Body of pancreas (tissue), 4 donors: ENCODE data around the gene MYO18B. TPM values are rescaled to one million over a fixed set of nuclear protein-coding genes. Genes with fewer than 3 reads are reported as not detected.
A peak's percentile ranks its signal among the peaks of the same experiment; 100 is the strongest.

Experiments
- ATAC-seq: fragments of 150-250 bp; one replicate; pipeline ENCODE4 v1.9.1; 2016
- DNase-seq, 4 donors: peaks; one replicate each; pipeline ENCODE4 v3.0.0-alpha.2; 2019
- H3K27ac ChIP-seq, 4 donors: fragments of 200-600 bp; sonication (generic); 1 replicate in 3 of 4; 2 replicates in 1 of 4; pipeline versions ENCODE4 v1.5.1 to v1.6.1; 2016 to 2019; ENCODE audit warnings: mild to moderate bottlenecking in 1 of 4, mixed read lengths in 1 of 4, moderate library complexity in 1 of 4
- H3K27me3 ChIP-seq, 2 donors: fragments of 200-600 bp; sonication (generic); one replicate each; pipeline ENCODE4 v1.6.0; 2016; ENCODE audit warnings: mild to moderate bottlenecking in 1 of 2
- H3K36me3 ChIP-seq, 2 donors: fragments of 200-600 bp; sonication (generic); replicated peaks in 1 of 2; 2 replicates each; pipeline ENCODE4 v1.5.1; 2016; ENCODE audit warnings: low read depth in 2 of 2; ENCODE audit not compliant: insufficient read depth in 1 of 2
- H3K4me1 ChIP-seq: fragments of 200-600 bp; sonication (generic); one replicate; pipeline ENCODE4 v1.6.0; 2016
- H3K4me3 ChIP-seq, 2 donors: fragments of 200-600 bp; sonication (generic); 1 replicate in 1 of 2; 2 replicates in 1 of 2; pipeline ENCODE4 v1.5.1; 2016 to 2019
- H3K9me3 ChIP-seq, 3 donors: fragments of 200-600 bp; sonication (generic); 1 replicate in 2 of 3; 2 replicates in 1 of 3; pipeline ENCODE4 v1.5.1; 2016
- CTCF ChIP-seq, 7 experiments: fragments of 450-650 bp in 4 of 7; fragments of 200-600 bp in 3 of 7; sonication (generic) in 3 of 7; IDR thresholded peaks; one replicate each; pipeline ENCODE4 v1.5.1; 2016 to 2019; ENCODE audit warnings: antibody characterized with exemption in 7 of 7
- POLR2A ChIP-seq, 3 donors: fragments of 450-650 bp; IDR thresholded peaks; one replicate each; pipeline ENCODE4 v1.6.1; 2016; ENCODE audit warnings: antibody characterized with exemption in 3 of 3, mild to moderate bottlenecking in 2 of 3
- WGBS, 2 donors: methylation state at CpG; one replicate each; pipeline ENCODE4 v1.1.5; 2017; 5-methylcytosine and 5-hydroxymethylcytosine counted together
- intact Hi-C: fragments of 100-400 bp; cut with DNase I; formaldehyde crosslinking; loops from one replicate; pipeline ENCODE4 v1.15.1; 2023
- total RNA-seq, 2 donors: library from RNA; depleted of rRNA; stranded (reverse); fragments of >200 nt; gene quantifications; one replicate each; pipeline ENCODE4 v1.1.0, GENCODE V29; 2016

Gene MYO18B
- total RNA-seq, 2 donors from 2014 or later, result 1.3 TPM; not detected in 1

- no peaks in the 10 kb centered on the region for H3K27me3 ChIP-seq
- WGBS, 2 donors, result 48 to 68% methylated on average over 2 of the region's 2 CpGs
- H3K36me3 ChIP-seq, result no peaks in the 10 kb centered on the region
- TF ChIP-seq CTCF (IDR thresholded peaks at IDR 0.05) (no peak), POLR2A (IDR thresholded peaks at IDR 0.05) (no peak)
- H3K4me1 ChIP-seq, result peaks cover 9% of the 10 kb centered on the region
- H3K9me3 ChIP-seq, result no peaks in the 10 kb centered on the region
- no peak overlapping the region for H3K27ac ChIP-seq
- DNase-seq (no peak), ATAC-seq (no peak)
- intact Hi-C loops, result no loop called here
- H3K4me3 ChIP-seq, result no peak overlapping the region
Measured at GRCh38 chr22:25853078-25853477, 111.1 kb downstream of the MYO18B start.

- Histone ChIP-seq H3K36me3 (no peaks in the 10 kb centered on the region), H3K4me1 (peaks cover 9% of the 10 kb centered on the region), H3K4me3 (no peak overlapping the region), H3K9me3 (no peaks in the 10 kb centered on the region), H3K27ac (no peak overlapping the region), H3K27me3 (no peaks in the 10 kb centered on the region)
- 38 to 42% methylated on average over 5 of the region's 5 CpGs for WGBS, 2 donors
- ATAC-seq, result no peak
- no peak for DNase-seq
- peak in 1 of 7 experiments; percentile 10 for TF ChIP-seq CTCF (IDR thresholded peaks at IDR 0.05)
- TF ChIP-seq POLR2A (IDR thresholded peaks at IDR 0.05), result no peak
- intact Hi-C loops, result no loop called here
Measured at GRCh38 chr22:25853501-25854284, 111.7 kb downstream of the MYO18B start.

GRCh38 chr22:25869771-25870170, 127.8 kb downstream of the MYO18B start:
- Histone ChIP-seq H3K9me3 (no peaks in the 10 kb centered on the region), H3K27me3 (no peaks in the 10 kb centered on the region), H3K36me3 (no peaks in the 10 kb centered on the region), H3K4me1 (no peaks in the 10 kb centered on the region), H3K4me3 (no peak overlapping the region), H3K27ac (no peak overlapping the region)
- 71 to 76% methylated on average over 6 of the region's 6 CpGs for WGBS, 2 donors
- no peak for DNase-seq
- TF ChIP-seq POLR2A (IDR thresholded peaks at IDR 0.05), result no peak
- intact Hi-C loops, result no loop called here
- ATAC-seq, result no peak

- Histone ChIP-seq H3K36me3 (no peaks in the 10 kb centered on the region), H3K4me1 (no peaks in the 10 kb centered on the region), H3K9me3 (no peaks in the 10 kb centered on the region), H3K27me3 (no peaks in the 10 kb centered on the region), H3K4me3 (no peak overlapping the region), H3K27ac (no peak overlapping the region)
- no peak for TF ChIP-seq POLR2A (IDR thresholded peaks at IDR 0.05)
- DNase-seq, result no peak
- intact Hi-C loops, result no loop called here
- 80 to 84% methylated on average over 8 to 11 of the region's 11 CpGs for WGBS, 2 donors
- ATAC-seq, result no peak
Measured at GRCh38 chr22:25874327-25874726, 132.3 kb downstream of the MYO18B start.

GRCh38 chr22:25875461-25875860, 133.5 kb downstream of the MYO18B start:
- TF ChIP-seq POLR2A (IDR thresholded peaks at IDR 0.05), result no peak
- no peak for TF ChIP-seq CTCF (IDR thresholded peaks at IDR 0.05)

GRCh38 chr22:25876871-25877270, 134.9 kb downstream of the MYO18B start:
- 47 to 67% methylated on average over 4 of the region's 4 CpGs for WGBS, 2 donors
- H3K9me3 ChIP-seq, result no peaks in the 10 kb centered on the region
- no peak for ATAC-seq

More at GRCh38 chr22:25875461-25875860, 133.5 kb downstream of the MYO18B start:
- Histone ChIP-seq H3K27me3 (no peaks in the 10 kb centered on the region), H3K9me3 (no peaks in the 10 kb centered on the region), H3K36me3 (no peaks in the 10 kb centered on the region), H3K27ac (no peak overlapping the region), H3K4me1 (no peaks in the 10 kb centered on the region), H3K4me3 (no peak overlapping the region)
- ATAC-seq (no peak), DNase-seq (no peak)
- 40% methylated on average over 2 of the region's 2 CpGs for WGBS, 2 donors
- intact Hi-C loops, result no loop called here

More at GRCh38 chr22:25876871-25877270, 134.9 kb downstream of the MYO18B start:
- no peaks in the 10 kb centered on the region for H3K27me3 ChIP-seq
- no peak for TF ChIP-seq POLR2A (IDR thresholded peaks at IDR 0.05)
- no peak for TF ChIP-seq CTCF (IDR thresholded peaks at IDR 0.05)
- intact Hi-C loops, result no loop called here
- H3K4me3 ChIP-seq, result no peak overlapping the region
- H3K4me1 ChIP-seq, result no peaks in the 10 kb centered on the region
- DNase-seq, result no peak
- H3K36me3 ChIP-seq, result no peaks in the 10 kb centered on the region
- H3K27ac ChIP-seq, result no peak overlapping the region
